Measurements from ENCODE around the gene KIF18A. TPM values are rescaled to one million over a fixed set of nuclear protein-coding genes. Genes with fewer than 3 reads are reported as not detected.
A peak's percentile ranks its signal among the peaks of the same experiment; 100 is the strongest.
"Not testable (repeated sequence)": the region's sequence is repeated elsewhere in the genome, so short reads cannot be mapped to it uniquely, and the experiment has no call there.

The KIF18A gene
- total RNA-seq, 1 donor = 18.2 TPM

GRCh38 chr11:28140689-28141455 is 32.9 kb upstream of the KIF18A start:
- TF ChIP-seq CTCF (IDR thresholded peaks at IDR 0.05; ENCODE audit: insufficient read depth, low read length) = no peak
- DNase-seq (ENCODE audit: low read depth) = no peak
- no peak overlapping the region for H3K4me3 ChIP-seq (ENCODE audit: low read depth, low read length)

- no peak overlapping the region for H3K4me3 ChIP-seq (ENCODE audit: low read depth, low read length)
- TF ChIP-seq CTCF (IDR thresholded peaks at IDR 0.05; ENCODE audit: insufficient read depth, low read length) = no peak
- DNase-seq (ENCODE audit: low read depth) = no peak
These were observed 32.0 kb upstream of the KIF18A start for GRCh38 chr11:28139841-28140415.

- H3K4me3 ChIP-seq (ENCODE audit: low read depth, low read length) = no peak overlapping the region
- no peak for DNase-seq (ENCODE audit: low read depth)
- TF ChIP-seq CTCF (IDR thresholded peaks at IDR 0.05; ENCODE audit: insufficient read depth, low read length) = no peak
These were observed 29.9 kb upstream of the KIF18A start for GRCh38 chr11:28137832-28138231.

GRCh38 chr11:28137366-28137765 is 29.4 kb upstream of the KIF18A start:
- no peak for DNase-seq (ENCODE audit: low read depth)
- no peak overlapping the region for H3K4me3 ChIP-seq (ENCODE audit: low read depth, low read length)
- no peak for TF ChIP-seq CTCF (IDR thresholded peaks at IDR 0.05; ENCODE audit: insufficient read depth, low read length)

GRCh38 chr11:28136157-28136556 is 28.2 kb upstream of the KIF18A start:
- H3K4me3 ChIP-seq (ENCODE audit: low read depth, low read length); DNase-seq (ENCODE audit: low read depth): not testable (repeated sequence)

- TF ChIP-seq CTCF (IDR thresholded peaks at IDR 0.05; ENCODE audit: insufficient read depth, low read length) = no peak
- peak; percentile 2 for DNase-seq (ENCODE audit: low read depth)
- H3K4me3 ChIP-seq (ENCODE audit: low read depth, low read length) = no peak overlapping the region
These were observed 25.2 kb upstream of the KIF18A start for GRCh38 chr11:28133146-28133545.

GRCh38 chr11:28132548-28132947 is 24.6 kb upstream of the KIF18A start:
- DNase-seq (ENCODE audit: low read depth) = no peak
- no peak for TF ChIP-seq CTCF (IDR thresholded peaks at IDR 0.05; ENCODE audit: insufficient read depth, low read length)

More at GRCh38 chr11:28132548-28132947, 24.6 kb upstream of the KIF18A start:
- no peak overlapping the region for H3K4me3 ChIP-seq (ENCODE audit: low read depth, low read length)
